ENCODE data around the gene BRCA1.

DNA sequence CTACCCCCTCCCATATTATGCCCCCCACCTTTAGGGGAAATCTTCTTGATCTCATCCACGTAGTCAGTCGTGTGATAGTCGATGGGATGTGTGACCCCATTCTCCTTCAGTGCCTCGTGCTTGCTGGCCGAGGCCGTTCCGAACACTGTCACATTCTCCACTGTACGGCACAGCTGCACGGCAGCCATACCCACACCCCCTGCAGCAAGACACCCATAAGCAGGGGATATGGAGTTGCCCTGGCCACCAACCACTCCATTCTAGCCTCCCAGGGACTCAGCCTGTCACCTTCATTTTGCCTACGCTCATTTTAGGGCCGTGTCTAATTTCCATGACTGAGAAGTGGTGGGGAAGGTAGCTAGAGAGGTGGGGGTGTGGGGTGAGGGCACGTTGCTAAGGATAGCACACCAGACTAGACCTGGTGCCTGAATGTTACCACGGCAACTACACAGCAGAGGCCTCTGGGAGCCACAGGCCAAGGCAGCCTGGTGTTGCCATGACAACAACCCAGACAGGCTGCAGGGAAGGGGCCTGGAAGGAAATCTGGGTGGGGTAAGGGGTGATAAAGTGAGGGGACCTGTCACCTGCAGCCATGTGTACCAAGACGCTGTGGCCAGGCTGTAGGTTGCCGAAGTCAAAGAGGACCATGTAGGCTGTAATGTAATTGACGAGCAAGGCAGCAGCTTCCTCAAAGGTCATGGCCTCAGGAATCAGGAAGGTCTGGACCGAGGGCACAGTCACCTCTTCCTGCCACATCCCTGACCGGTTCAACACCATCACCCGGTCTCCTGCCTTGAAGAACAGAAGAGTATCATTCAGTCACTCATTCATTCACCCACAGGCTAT is 106.9 kb downstream of the BRCA1 start:
- TF ChIP-seq YY1 (IDR thresholded peaks at IDR 0.05; ENCODE audit: insufficient read depth, insufficient read length) (no peak), ZNF274 (IDR thresholded peaks at IDR 0.05; ENCODE audit: low read depth, low read length) (no peak)
